Right lobe of liver (tissue), 6 donors: ENCODE measurements around the gene MT1H. TPM values are rescaled to one million over a fixed set of nuclear protein-coding genes. Genes with fewer than 3 reads are reported as not detected.

ENCODE experiments used
- ATAC-seq, 4 donors: fragments of 200-7000 bp; cut with Tn5 transposase; one replicate each; pipeline ENCODE4 v1.9.1; 2020; ENCODE audit warnings: mild to moderate bottlenecking in 4 of 4, moderate library complexity in 4 of 4
- DNase-seq, 3 donors: peaks; one replicate each; pipeline ENCODE4 v3.0.0-alpha.2; 2020
- H3K27ac ChIP-seq, 3 donors: fragments of 200-600 bp; one replicate each; pipeline ENCODE4 v1.8.0; 2022
- H3K27me3 ChIP-seq, 2 donors: fragments of 200-600 bp; one replicate each; pipeline ENCODE4 v1.8.0; 2022
- H3K36me3 ChIP-seq, 4 donors: fragments of 200-600 bp; sonication (generic) in 1 of 4; one replicate each; pipeline versions ENCODE4 v1.5.1 to v1.8.0; 2017 to 2022; ENCODE audit warnings: control low read depth in 1 of 4
- H3K4me1 ChIP-seq, 4 donors: fragments of 200-600 bp; sonication (generic) in 1 of 4; one replicate each; pipeline versions ENCODE4 v1.5.1 to v1.8.0; 2017 to 2022; ENCODE audit warnings: control low read depth in 1 of 4
- H3K4me3 ChIP-seq, 3 donors: fragments of 200-600 bp; one replicate each; pipeline ENCODE4 v1.8.0; 2022
- H3K9me3 ChIP-seq, 4 donors: fragments of 200-600 bp; sonication (generic) in 1 of 4; one replicate each; pipeline versions ENCODE4 v1.5.1 to v1.8.0; 2017 to 2022; ENCODE audit warnings: control low read depth in 1 of 4
- CTCF ChIP-seq, 4 donors: fragments of 200-600 bp in 3 of 4; fragments of 450-650 bp in 1 of 4; IDR thresholded peaks; one replicate each; pipeline versions ENCODE4 v1.5.1 to v1.8.0; 2016 to 2022; ENCODE audit warnings: antibody characterized with exemption in 4 of 4, mild to moderate bottlenecking in 2 of 4
- POLR2A ChIP-seq: fragments of 450-650 bp; IDR thresholded peaks from one replicate; pipeline ENCODE4 v1.6.1; 2017; ENCODE audit warnings: antibody characterized with exemption, mild to moderate bottlenecking
- WGBS: methylation state at CpG from one replicate; pipeline ENCODE4 v1.1.6; 2018; ENCODE audit warnings: low coverage, low lambda C conversion rate; ENCODE audit not compliant: insufficient coverage; ENCODE audit errors: missing lambda C conversion rate; 5-methylcytosine and 5-hydroxymethylcytosine counted together
- intact Hi-C, 2 donors: fragments of 100-400 bp; cut with DNase I; formaldehyde crosslinking; loops; one replicate each; pipeline versions ENCODE4 v1.11.2 to v1.14.1; 2022
- total RNA-seq, 6 experiments: library from RNA; depleted of rRNA in 2 of 6; stranded (reverse); fragments of >200 nt in 2 of 6; fragmentation: NEBNext Ultra II Directional in 3 of 6; extraction: Animal tissue kit (Norgen Biotek cat#: 25700) in 3 of 6; gene quantifications; one replicate each; pipeline versions ENCODE4 v1.1.0 to v1.2.4, GENCODE V29; 2016 to 2023
- donor health status: DM: no; HTN: yes; CAD: no.
- donor health status: DM: no; HTN: no; CAD: no.
- donor health status: DM: no; HTN: no; CAD: no.
- donor health status: DM: no; HTN: yes; CAD: no.
- donor health status: DM: no; HTN: yes; CAD: no.

Gene MT1H
- total RNA-seq, 6 experiments from 2014 or later = 0.74 to 1,258 (median 358) TPM; not detected in 1

- Histone ChIP-seq H3K36me3 (no peaks in the 10 kb centered on the region), H3K9me3 (no peaks in the 10 kb centered on the region), H3K4me1 (no peaks in the 10 kb centered on the region), H3K27me3 (no peaks in the 10 kb centered on the region), H3K4me3 (no peak overlapping the region), H3K27ac (no peak overlapping the region)
- TF ChIP-seq POLR2A = no peak
- TF ChIP-seq CTCF (IDR thresholded peaks at IDR 0.05) = no peak
- ATAC-seq = no peak
- no peak for DNase-seq
- 100% methylated on average over 1 of the region's 5 CpGs for WGBS
- intact Hi-C loops = loop anchor here in 1 of 2 donors (10.0 kb wide), 1 partner anchor 93 kb away; the partner anchor contains the start of gene MT2A
These were observed 28.0 kb downstream of the MT1H start for GRCh38 chr16:56697456-56698155.

DNA sequence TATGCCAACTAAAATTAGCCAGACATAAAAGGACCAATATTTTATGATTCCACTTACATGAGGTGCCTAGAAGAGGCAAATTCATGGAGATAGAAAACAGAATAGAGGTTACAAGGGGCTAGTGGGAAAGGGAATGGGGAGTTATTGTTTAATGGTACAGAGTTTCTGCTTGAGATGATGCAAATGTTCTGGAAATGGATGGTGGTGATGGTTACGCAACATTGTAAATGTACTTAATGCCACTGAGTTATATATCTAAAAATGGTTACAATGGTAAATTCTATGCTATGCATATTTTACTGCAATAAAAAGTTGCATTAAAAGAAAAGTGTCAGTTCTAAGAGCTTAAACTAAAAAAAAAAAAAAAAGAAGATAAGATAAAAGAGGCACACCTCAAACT, 30.6 kb downstream of the MT1H start:
- 56% methylated on average over 1 of the region's 1 CpG for WGBS
- no peaks in the 10 kb centered on the region for H3K9me3 ChIP-seq
- ATAC-seq (no peak), DNase-seq (no peak)
- no peak overlapping the region for H3K27ac ChIP-seq
- no peaks in the 10 kb centered on the region for H3K4me1 ChIP-seq
- no peaks in the 10 kb centered on the region for H3K36me3 ChIP-seq
- TF ChIP-seq POLR2A (no peak), CTCF (IDR thresholded peaks at IDR 0.05) (no peak)
- H3K27me3 ChIP-seq = no peaks in the 10 kb centered on the region
- no peak overlapping the region for H3K4me3 ChIP-seq
- intact Hi-C loops = no loop called here

- WGBS = 100% methylated on average over 1 of the region's 1 CpG
- no peak for ATAC-seq
- no peak for TF ChIP-seq POLR2A
- no peak for TF ChIP-seq CTCF (IDR thresholded peaks at IDR 0.05)
These were observed 31.0 kb downstream of the MT1H start for GRCh38 chr16:56700631-56701030.

GRCh38 chr16:56701534-56701933, 31.9 kb downstream of the MT1H start:
- intact Hi-C loops = no loop called here
- Histone ChIP-seq H3K27ac (no peak overlapping the region), H3K4me1 (no peaks in the 10 kb centered on the region), H3K9me3 (no peaks in the 10 kb centered on the region), H3K4me3 (no peak overlapping the region), H3K27me3 (no peaks in the 10 kb centered on the region), H3K36me3 (no peaks in the 10 kb centered on the region)
- TF ChIP-seq CTCF (IDR thresholded peaks at IDR 0.05) (no peak), POLR2A (no peak)
- 70% methylated on average over 4 of the region's 7 CpGs for WGBS
- DNase-seq = no peak
- no peak for ATAC-seq

More at GRCh38 chr16:56700631-56701030, 31.0 kb downstream of the MT1H start:
- Histone ChIP-seq H3K4me3 (no peak overlapping the region), H3K4me1 (no peaks in the 10 kb centered on the region), H3K27ac (no peak overlapping the region), H3K9me3 (no peaks in the 10 kb centered on the region), H3K27me3 (no peaks in the 10 kb centered on the region), H3K36me3 (no peaks in the 10 kb centered on the region)
- intact Hi-C loops = no loop called here
- DNase-seq = no peak
